Stomach (tissue), 9 donors: Measurements from ENCODE around the gene ARPC5L. TPM values are rescaled to one million over a fixed set of nuclear protein-coding genes. Genes with fewer than 3 reads are reported as not detected.
"Not testable (repeated sequence)": the region's sequence is repeated elsewhere in the genome, so short reads cannot be mapped to it uniquely, and the experiment has no call there.

Source experiments
- DNase-seq, 2 donors: peaks; one replicate each; pipeline versions ENCODE4 v3.0.0 to v3.0.0-alpha.2; 2013 to 2019
- H3K27ac ChIP-seq, 5 donors: fragments of 200-600 bp in 4 of 5; sonication (generic) in 4 of 5; one replicate each; pipeline ENCODE4 v1.5.1; 2013 to 2019; ENCODE audit warnings: mild to moderate bottlenecking in 1 of 5, moderate library complexity in 1 of 5
- H3K27me3 ChIP-seq, 3 donors: fragments of 200-600 bp; sonication (generic); one replicate each; pipeline ENCODE4 v1.5.1; 2017 to 2019; ENCODE audit warnings: mixed run types in 1 of 3
- H3K36me3 ChIP-seq, 4 donors: fragments of 200-600 bp; sonication (generic); 1 replicate in 3 of 4; 2 replicates in 1 of 4; pipeline ENCODE4 v1.5.1; 2016 to 2019
- H3K4me1 ChIP-seq, 4 donors: fragments of 200-600 bp; sonication (generic); one replicate each; pipeline ENCODE4 v1.5.1; 2016 to 2019
- H3K4me3 ChIP-seq, 4 donors: fragments of 200-600 bp; sonication (generic) in 3 of 4; one replicate each; pipeline ENCODE4 v1.5.1; 2016 to 2019; ENCODE audit warnings: mild to moderate bottlenecking in 1 of 4
- H3K9me3 ChIP-seq, 4 donors: fragments of 200-600 bp; sonication (generic); one replicate each; pipeline ENCODE4 v1.5.1; 2016 to 2019
- CTCF ChIP-seq, 7 experiments: fragments of 450-650 bp in 4 of 7; fragments of 200-600 bp in 3 of 7; sonication (generic) in 3 of 7; IDR thresholded peaks; one replicate each; pipeline ENCODE4 v1.5.1; 2016 to 2019; ENCODE audit warnings: antibody characterized with exemption in 7 of 7, control low read depth in 2 of 7, mild to moderate bottlenecking in 1 of 7
- EP300 ChIP-seq: sonication (generic); formaldehyde crosslinking; IDR thresholded peaks from one replicate; pipeline ENCODE4 v1.6.1; 2017; ENCODE audit warnings: antibody characterized with exemption
- POLR2A ChIP-seq, 4 donors: fragments of 450-650 bp; IDR thresholded peaks; one replicate each; pipeline ENCODE4 v1.6.1; 2016; ENCODE audit warnings: antibody characterized with exemption in 4 of 4, control low read depth in 2 of 4, mild to moderate bottlenecking in 1 of 4, moderate library complexity in 1 of 4
- POLR2AphosphoS5 ChIP-seq, 3 donors: sonication (generic); formaldehyde crosslinking; IDR thresholded peaks; one replicate each; pipeline ENCODE4 v1.6.1; 2016; ENCODE audit warnings: antibody characterized with exemption in 3 of 3
- WGBS, 5 donors: extraction: QIAGEN DNeasy Blood & Tissue Kit in 3 of 5; methylation state at CpG; one replicate each; pipeline versions ENCODE4 v1.1.5 to v1.1.7; 2013 to 2018; 5-methylcytosine and 5-hydroxymethylcytosine counted together
- intact Hi-C: fragments of 100-400 bp; cut with DNase I; formaldehyde crosslinking; loops from one replicate; pipeline ENCODE4 v1.15.1; 2023; ENCODE audit warnings: low total_unique reads
- polyA plus RNA-seq, 3 donors: library from polyadenylated mRNA; stranded (reverse); fragments of 200-250 nt; gene quantifications; one replicate each; pipeline ENCODE4 v1.2.3, GENCODE V29; 2013
- total RNA-seq, 5 donors: library from RNA; depleted of rRNA; stranded (reverse); fragments of >200 nt; gene quantifications; one replicate each; pipeline versions ENCODE4 v1.1.0 to v1.2.3, GENCODE V29; 2014 to 2016
- donor health status: healthy with polysubstance abuse.
- donor health status: Bipolar disorder and iron deficiency.
- donor health status: healthy.

ARPC5L gene
- total and polyA plus RNA-seq, 8 donors, result 20.4 to 71.0 (median 43.6) TPM; not detected in 1

GRCh38 chr9:124844291-124844690 lies 17.6 kb upstream of the ARPC5L start:
- Histone ChIP-seq H3K4me3 (no peak overlapping the region), H3K27me3 (peaks cover 0 to 10% (median 0%) of the 10 kb centered on the region in 3 donors), H3K36me3 (no peaks in the 10 kb centered on the region), H3K9me3 (no peaks in the 10 kb centered on the region), H3K4me1 (peaks cover 0 to 8% (median 3%) of the 10 kb centered on the region in 4 donors), H3K27ac (no peak overlapping the region)
- WGBS, 5 donors, result 52 to 79% (median 72%) methylated on average over 4 of the region's 4 CpGs
- no peak for TF ChIP-seq CTCF (IDR thresholded peaks at IDR 0.05)
- no peak for TF ChIP-seq POLR2A (IDR thresholded peaks at IDR 0.05)
- no peak for TF ChIP-seq EP300
- peak in 1 of 2 donors; percentile 34 for DNase-seq
- intact Hi-C loops, result no loop called here

DNA sequence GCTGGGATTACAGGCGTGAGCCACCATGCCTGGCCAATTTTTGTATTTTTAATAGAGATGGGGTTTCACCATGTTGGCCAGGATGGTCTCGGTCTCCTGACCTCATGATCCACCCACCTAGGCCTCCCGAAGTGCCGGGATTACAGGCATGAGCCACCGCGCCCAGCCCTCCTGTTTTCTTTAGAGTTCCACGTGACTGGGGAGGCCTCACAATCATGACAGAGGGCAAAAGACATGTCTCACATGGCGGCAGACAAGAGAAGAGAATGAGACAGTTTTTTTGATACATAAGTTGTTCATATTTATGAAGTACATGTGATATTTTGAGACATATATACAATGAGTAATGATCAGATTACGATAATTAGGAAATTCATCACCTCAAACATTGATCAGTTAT lies 15.5 kb upstream of the ARPC5L start:
- DNase-seq, H3K27ac ChIP-seq, H3K4me1 ChIP-seq, H3K36me3 ChIP-seq, H3K9me3 ChIP-seq, H3K4me3 ChIP-seq, H3K27me3 ChIP-seq, intact Hi-C loops: not testable (repeated sequence)
- WGBS, 5 donors, result 88 to 93% (median 91%) methylated on average over 9 of the region's 9 CpGs

DNA sequence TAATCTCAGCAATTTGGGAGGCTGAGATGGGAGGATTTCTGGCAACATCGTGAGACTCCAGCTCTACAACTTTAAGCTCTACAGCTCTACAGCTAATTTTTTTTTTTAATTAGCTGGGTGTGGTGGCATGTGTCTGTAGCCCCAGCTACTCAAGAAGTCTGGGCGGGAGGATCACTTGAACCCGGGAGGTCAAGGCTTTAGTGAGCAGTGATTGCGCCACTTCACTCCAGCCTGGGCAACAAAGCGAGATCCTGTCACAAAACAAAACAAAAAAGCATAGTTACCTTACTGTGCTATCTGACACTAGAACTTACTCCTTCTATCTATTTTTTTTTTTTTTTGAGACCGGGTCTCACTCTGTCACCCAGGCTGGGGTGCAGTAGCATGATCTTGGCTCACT lies 15.0 kb upstream of the ARPC5L start:
- H3K27ac ChIP-seq, result no peak overlapping the region
- H3K9me3 ChIP-seq, result no peaks in the 10 kb centered on the region
- no peak overlapping the region for H3K4me3 ChIP-seq
- intact Hi-C loops, result no loop called here
- no peak for DNase-seq
- peaks cover 0 to 2% (median under 1%) of the 10 kb centered on the region in 4 donors for H3K4me1 ChIP-seq
- whole genome bisulfite sequencing, 5 donors, result 82 to 93% (median 90%) methylated on average over 6 of the region's 6 CpGs
- no peak for TF ChIP-seq EP300
- TF ChIP-seq POLR2A (IDR thresholded peaks at IDR 0.05), result no peak
- TF ChIP-seq POLR2AphosphoS5 (IDR thresholded peaks at IDR 0.05), result no peak
- no peak for TF ChIP-seq CTCF (IDR thresholded peaks at IDR 0.05)
- peaks cover 0 to 3% (median 0%) of the 10 kb centered on the region in 3 donors for H3K27me3 ChIP-seq
- no peaks in the 10 kb centered on the region for H3K36me3 ChIP-seq

- Histone ChIP-seq H3K4me1 (peaks cover 10 to 19% (median 16%) of the 10 kb centered on the region in 4 donors), H3K36me3 (no peaks in the 10 kb centered on the region), H3K4me3 (no peak overlapping the region), H3K27me3 (peaks cover 0 to 3% (median 0%) of the 10 kb centered on the region in 3 donors), H3K27ac (no peak overlapping the region), H3K9me3 (no peaks in the 10 kb centered on the region)
- WGBS, 5 donors, result 39 to 51% (median 49%) methylated on average over 8 to 10 of the region's 10 CpGs
- intact Hi-C loops, result loop anchor here (5.0 kb wide), 1 partner anchor 78 kb away; the partner anchor contains the start of gene NR6A1
- TF ChIP-seq EP300, result no peak
- TF ChIP-seq POLR2AphosphoS5 (IDR thresholded peaks at IDR 0.05), result peak in 1 of 3 donors; percentile 5
- peak in 1 of 2 donors; percentile 87 for DNase-seq
These were observed 12.1 kb upstream of the ARPC5L start for GRCh38 chr9:124849801-124850200.

DNA sequence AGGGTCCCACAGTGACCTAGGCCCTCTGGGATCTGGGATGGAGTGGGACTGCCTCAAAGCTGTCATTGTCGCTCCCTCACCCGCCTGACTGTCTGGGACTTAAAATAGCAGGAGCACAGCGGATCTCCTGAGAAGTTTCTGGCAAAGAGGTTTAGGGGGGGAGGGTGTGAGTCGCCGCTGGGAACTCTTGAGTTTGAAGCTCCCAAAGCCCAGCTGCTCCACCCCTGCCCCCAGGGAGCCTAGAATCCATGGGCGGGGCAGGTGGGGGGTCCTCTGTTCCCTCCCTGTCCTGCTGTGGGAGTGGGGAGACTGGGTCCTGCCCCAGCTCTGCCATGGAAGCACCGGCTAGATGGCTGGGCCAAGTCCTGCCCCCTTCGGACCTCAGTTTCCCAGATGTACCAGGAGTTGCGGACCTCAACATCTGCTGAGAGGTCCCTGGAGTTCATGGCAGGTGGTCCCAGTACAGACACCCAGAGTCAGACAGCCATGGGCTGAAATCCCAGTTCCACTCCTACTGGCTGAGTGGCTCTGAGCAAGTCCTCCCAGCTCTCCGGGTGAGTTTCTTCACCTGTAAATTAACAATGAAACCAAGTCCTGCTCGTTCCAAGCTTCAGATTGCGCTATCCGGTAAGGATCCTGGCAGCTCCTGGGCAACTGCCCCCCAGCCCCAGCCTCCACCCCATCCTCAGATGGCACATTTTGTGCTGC lies 9.7 kb upstream of the ARPC5L start:
- TF ChIP-seq EP300 (no peak), POLR2AphosphoS5 (IDR thresholded peaks at IDR 0.05) (no peak), POLR2A (IDR thresholded peaks at IDR 0.05) (no peak), CTCF (IDR thresholded peaks at IDR 0.05) (no peak)
- Histone ChIP-seq H3K4me3 (peak overlapping the region in 3 of 4 donors; percentile 43 to 58 (median 47)), H3K36me3 (peaks cover 5 to 14% (median 12%) of the 10 kb centered on the region in 4 donors), H3K4me1 (peaks cover 10 to 19% (median 16%) of the 10 kb centered on the region in 4 donors), H3K27ac (peak overlapping the region in 3 of 5 donors; percentile 11 to 42 (median 27)), H3K9me3 (no peaks in the 10 kb centered on the region), H3K27me3 (peaks cover 0 to 3% (median 0%) of the 10 kb centered on the region in 3 donors)
- DNase-seq, result peak in 1 of 2 donors; percentile 46
- intact Hi-C loops, result loop anchor here (5.0 kb wide), 1 partner anchor 80 kb away; the partner anchor contains the start of gene NR6A1
- 22 to 69% (median 62%) methylated on average over 6 to 13 of the region's 13 CpGs for WGBS, 5 donors
